MM.1S (cell line): Measurements from ENCODE around the gene CLEC18B.
"Not testable (repeated sequence)": the region's sequence is repeated elsewhere in the genome, so short reads cannot be mapped to it uniquely, and the experiment has no call there.

Experiments used
- EZH2 ChIP-seq: fragments of 300-600 bp; sonication (generic); optimal IDR thresholded peaks from 2 replicates; pipeline ENCODE3; 2017; ENCODE audit warnings: low read depth, mild to moderate bottlenecking, antibody characterized with exemption, low read length, mixed read lengths
- EZH2phosphoT487 ChIP-seq: fragments of 300-600 bp; sonication (generic); IDR thresholded peaks from 2 replicates; pipeline ENCODE4 v1.6.1; 2018; ENCODE audit warnings: antibody characterized with exemption, low read length
- TF ChIP-seq, protein P1 (sequence below): fragments of 300-600 bp; sonication (generic); IDR thresholded peaks from 2 replicates; pipeline ENCODE4 v1.5.1; 2016; ENCODE audit warnings: antibody characterized with exemption, low read length, mixed read lengths

DNA sequence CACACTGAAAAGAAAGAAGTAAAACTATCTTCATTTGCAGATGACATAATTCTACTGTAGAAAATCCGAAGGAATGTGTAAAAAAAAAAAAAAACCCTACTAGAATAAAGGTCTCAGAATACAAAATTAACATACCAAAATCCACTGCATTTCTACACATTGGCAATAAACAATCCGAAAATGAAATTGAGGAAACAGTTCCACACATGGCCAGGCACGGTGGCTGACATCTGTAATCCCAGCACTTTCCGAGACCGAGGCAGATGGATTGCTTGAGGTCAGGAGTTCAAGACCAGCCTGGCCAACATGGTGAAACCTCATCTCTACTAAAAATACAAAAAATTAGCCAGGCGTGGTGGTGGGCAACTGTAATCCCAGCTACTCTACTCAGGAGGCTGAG is 4.5 kb upstream of the CLEC18B start:
- TF ChIP-seq, protein P1, sequence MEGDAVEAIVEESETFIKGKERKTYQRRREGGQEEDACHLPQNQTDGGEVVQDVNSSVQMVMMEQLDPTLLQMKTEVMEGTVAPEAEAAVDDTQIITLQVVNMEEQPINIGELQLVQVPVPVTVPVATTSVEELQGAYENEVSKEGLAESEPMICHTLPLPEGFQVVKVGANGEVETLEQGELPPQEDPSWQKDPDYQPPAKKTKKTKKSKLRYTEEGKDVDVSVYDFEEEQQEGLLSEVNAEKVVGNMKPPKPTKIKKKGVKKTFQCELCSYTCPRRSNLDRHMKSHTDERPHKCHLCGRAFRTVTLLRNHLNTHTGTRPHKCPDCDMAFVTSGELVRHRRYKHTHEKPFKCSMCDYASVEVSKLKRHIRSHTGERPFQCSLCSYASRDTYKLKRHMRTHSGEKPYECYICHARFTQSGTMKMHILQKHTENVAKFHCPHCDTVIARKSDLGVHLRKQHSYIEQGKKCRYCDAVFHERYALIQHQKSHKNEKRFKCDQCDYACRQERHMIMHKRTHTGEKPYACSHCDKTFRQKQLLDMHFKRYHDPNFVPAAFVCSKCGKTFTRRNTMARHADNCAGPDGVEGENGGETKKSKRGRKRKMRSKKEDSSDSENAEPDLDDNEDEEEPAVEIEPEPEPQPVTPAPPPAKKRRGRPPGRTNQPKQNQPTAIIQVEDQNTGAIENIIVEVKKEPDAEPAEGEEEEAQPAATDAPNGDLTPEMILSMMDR, result not testable (repeated sequence)
- TF ChIP-seq EZH2, EZH2phosphoT487: not testable (repeated sequence)
